Ovary (tissue), 9 donors: ENCODE results near the gene KEAP1. TPM values are rescaled to one million over a fixed set of nuclear protein-coding genes. Genes with fewer than 3 reads are reported as not detected.
"Not testable (repeated sequence)": the region's sequence is repeated elsewhere in the genome, so short reads cannot be mapped to it uniquely, and the experiment has no call there.

Experiments used
- DNase-seq, 5 donors: peaks; one replicate each; pipeline ENCODE4 v3.0.0-alpha.2; 2019 to 2020
- H3K27ac ChIP-seq, 2 donors: fragments of 200-600 bp; one replicate each; pipeline versions ENCODE4 v1.5.1 to v1.8.0; 2019 to 2022
- H3K27me3 ChIP-seq: fragments of 200-600 bp; one replicate; pipeline ENCODE4 v1.8.0; 2022
- H3K36me3 ChIP-seq: fragments of 200-600 bp; sonication (generic); one replicate; pipeline ENCODE4 v1.5.1; 2019
- H3K4me1 ChIP-seq: one replicate; pipeline ENCODE4 v1.8.1; 2013; ENCODE audit warnings: mild to moderate bottlenecking, moderate library complexity; ENCODE audit not compliant: insufficient read depth
- H3K4me3 ChIP-seq: fragments of 200-600 bp; sonication (generic); one replicate; pipeline ENCODE4 v1.5.1; 2017
- H3K9me3 ChIP-seq, 2 donors: fragments of 200-600 bp in 1 of 2; sonication (generic) in 1 of 2; one replicate each; pipeline versions ENCODE4 v1.5.1 to v1.8.1; 2013 to 2019; ENCODE audit warnings: mild to moderate bottlenecking in 1 of 2, moderate library complexity in 1 of 2
- EP300 ChIP-seq: sonication (generic); formaldehyde crosslinking; IDR thresholded peaks from one replicate; pipeline ENCODE4 v1.6.1; 2017; ENCODE audit warnings: antibody characterized with exemption
- POLR2A ChIP-seq: fragments of 450-650 bp; IDR thresholded peaks from one replicate; pipeline ENCODE4 v1.6.1; 2017; ENCODE audit warnings: antibody characterized with exemption, mild to moderate bottlenecking, moderate library complexity
- WGBS, 3 donors: extraction: QIAGEN DNeasy Blood & Tissue Kit in 1 of 3; methylation state at CpG; one replicate each; pipeline versions ENCODE4 v1.1.5 to v1.1.7; 2013 to 2017; 5-methylcytosine and 5-hydroxymethylcytosine counted together
- intact Hi-C, 4 donors: fragments of 100-400 bp; cut with DNase I; formaldehyde crosslinking; loops; one replicate each; pipeline versions ENCODE4 v1.11.0 to v1.15.1; 2022 to 2023
- polyA plus RNA-seq, 2 donors: library from polyadenylated mRNA; stranded (reverse); fragments of 200-250 nt in 1 of 2; fragments of 350-450 nt in 1 of 2; fragmentation: Illumina TruSeq in 1 of 2; extraction: RNeasy Lipid Tissue Mini Kit (QIAGEN cat#74804) in 1 of 2; gene quantifications; one replicate each; pipeline ENCODE4 v1.2.3, GENCODE V29; 2013 to 2014
- total RNA-seq, 7 donors: library from RNA; depleted of rRNA in 2 of 7; stranded (reverse); fragments of >200 nt in 2 of 7; fragmentation: NEBNext Ultra II Directional in 3 of 7; extraction: Animal tissue kit (Norgen Biotek cat#: 25700) in 3 of 7; gene quantifications; one replicate each; pipeline versions ENCODE4 v1.1.0 to v1.2.4, GENCODE V29; 2016 to 2023
- TF ChIP-seq, protein P1 (sequence below), 3 donors: fragments of 450-650 bp in 2 of 3; fragments of 200-600 bp in 1 of 3; IDR thresholded peaks; one replicate each; pipeline versions ENCODE4 v1.5.1 to v1.8.0; 2016 to 2022; ENCODE audit warnings: antibody characterized with exemption in 3 of 3, mild to moderate bottlenecking in 1 of 3
- donor health status: DM: no; HTN: no; CAD: no; lungs with moderate emphysema.
- donor health status: DM: no; HTN: no; CAD: no.
- donor health status: Bipolar disorder and iron deficiency.
- donor health status: DM: yes; HTN: yes; CAD: no.
- donor health status: DM: no; HTN: no; CAD: no.
- donor health status: DM: yes; HTN: yes; CAD: no.

Gene KEAP1
- total and polyA plus RNA-seq, 9 donors = 29.6 to 61.7 (median 42.2) TPM

DNA sequence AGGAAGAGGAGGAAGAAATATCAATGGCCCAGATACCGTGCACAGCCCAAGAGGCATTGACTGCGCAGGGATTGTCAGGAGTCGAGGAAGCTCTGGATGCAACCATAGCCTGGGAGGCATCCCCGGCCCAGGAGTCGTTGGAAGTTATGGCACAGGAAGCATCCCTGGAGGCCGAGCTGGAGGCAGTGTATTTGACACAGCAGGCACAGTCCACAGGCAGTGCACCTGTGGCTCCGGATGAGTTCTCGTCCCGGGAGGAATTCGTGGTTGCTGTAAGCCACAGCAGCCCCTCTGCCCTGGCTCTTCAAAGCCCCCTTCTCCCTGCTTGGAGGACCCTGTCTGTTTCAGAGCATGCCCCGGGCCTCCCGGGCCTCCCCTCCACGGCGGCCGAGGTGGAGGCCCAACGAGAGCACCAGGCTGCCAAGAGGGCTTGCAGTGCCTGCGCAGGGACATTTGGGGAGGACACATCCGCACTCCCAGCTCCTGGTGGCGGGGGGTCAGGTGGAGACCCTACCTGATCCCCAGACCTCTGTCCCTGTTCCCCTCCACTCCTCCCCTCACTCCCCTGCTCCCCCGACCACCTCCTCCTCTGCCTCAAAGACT lies 36.0 kb downstream of the KEAP1 start:
- Histone ChIP-seq H3K4me3 (no peak overlapping the region), H3K27me3 (no peaks in the 10 kb centered on the region), H3K36me3 (no peaks in the 10 kb centered on the region), H3K9me3 (no peaks in the 10 kb centered on the region), H3K4me1 (no peaks in the 10 kb centered on the region), H3K27ac (no peak overlapping the region)
- 86 to 88% (median 88%) methylated on average over 14 to 20 of the region's 20 CpGs for WGBS, 3 donors
- no peak for DNase-seq
- TF ChIP-seq, protein P1, sequence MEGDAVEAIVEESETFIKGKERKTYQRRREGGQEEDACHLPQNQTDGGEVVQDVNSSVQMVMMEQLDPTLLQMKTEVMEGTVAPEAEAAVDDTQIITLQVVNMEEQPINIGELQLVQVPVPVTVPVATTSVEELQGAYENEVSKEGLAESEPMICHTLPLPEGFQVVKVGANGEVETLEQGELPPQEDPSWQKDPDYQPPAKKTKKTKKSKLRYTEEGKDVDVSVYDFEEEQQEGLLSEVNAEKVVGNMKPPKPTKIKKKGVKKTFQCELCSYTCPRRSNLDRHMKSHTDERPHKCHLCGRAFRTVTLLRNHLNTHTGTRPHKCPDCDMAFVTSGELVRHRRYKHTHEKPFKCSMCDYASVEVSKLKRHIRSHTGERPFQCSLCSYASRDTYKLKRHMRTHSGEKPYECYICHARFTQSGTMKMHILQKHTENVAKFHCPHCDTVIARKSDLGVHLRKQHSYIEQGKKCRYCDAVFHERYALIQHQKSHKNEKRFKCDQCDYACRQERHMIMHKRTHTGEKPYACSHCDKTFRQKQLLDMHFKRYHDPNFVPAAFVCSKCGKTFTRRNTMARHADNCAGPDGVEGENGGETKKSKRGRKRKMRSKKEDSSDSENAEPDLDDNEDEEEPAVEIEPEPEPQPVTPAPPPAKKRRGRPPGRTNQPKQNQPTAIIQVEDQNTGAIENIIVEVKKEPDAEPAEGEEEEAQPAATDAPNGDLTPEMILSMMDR (IDR thresholded peaks at IDR 0.05) = no peak
- no peak for TF ChIP-seq POLR2A
- TF ChIP-seq EP300 = no peak
- intact Hi-C loops = no loop called here

DNA sequence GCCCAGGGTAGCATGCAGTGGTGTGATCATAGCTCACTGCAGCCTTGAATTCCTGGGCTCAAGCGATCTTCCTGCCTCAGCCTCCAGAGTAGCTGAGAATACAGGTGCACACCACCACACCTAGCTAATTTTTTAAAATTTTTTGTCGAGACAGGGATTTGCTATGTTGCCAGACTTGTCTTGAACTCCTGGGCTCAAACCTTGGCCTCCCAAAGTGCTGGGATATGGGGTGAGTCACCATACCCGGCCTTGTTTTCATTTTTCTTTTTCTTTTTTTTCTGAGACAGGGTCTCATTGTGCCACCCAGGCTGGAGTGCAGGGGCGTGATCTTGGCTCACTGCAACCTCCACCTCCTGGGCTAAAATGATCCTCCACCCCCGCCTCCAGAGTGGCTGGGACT lies 38.7 kb downstream of the KEAP1 start:
- WGBS, 3 donors = 71 to 82% (median 78%) methylated on average over 5 of the region's 5 CpGs
- no peak for TF ChIP-seq EP300
- TF ChIP-seq POLR2A = no peak
- TF ChIP-seq, protein P1 (IDR thresholded peaks at IDR 0.05) = no peak

DNA sequence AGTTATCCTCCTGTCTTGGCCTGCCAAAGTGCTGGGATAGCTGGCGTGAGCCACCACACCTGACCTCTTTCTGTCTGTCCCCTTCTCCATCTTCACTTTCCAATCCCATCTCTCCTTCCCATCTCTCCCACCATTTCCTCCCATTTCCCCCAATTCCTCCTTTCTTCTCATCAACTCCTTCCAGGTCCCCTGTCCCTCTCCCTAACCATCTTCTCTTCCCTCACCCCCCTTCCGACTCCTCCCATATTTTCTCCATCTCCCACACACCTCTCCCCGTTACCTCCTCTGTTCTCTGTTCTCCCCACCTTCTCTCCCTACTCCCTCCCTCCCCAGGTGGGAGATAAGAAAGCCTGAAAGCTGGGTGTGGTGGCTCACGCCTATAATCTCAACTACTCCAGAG lies 40.6 kb downstream of the KEAP1 start:
- H3K27ac ChIP-seq = no peak overlapping the region
- 85 to 90% (median 86%) methylated on average over 4 of the region's 4 CpGs for WGBS, 3 donors
- no peak for DNase-seq
- no peaks in the 10 kb centered on the region for H3K9me3 ChIP-seq
- intact Hi-C loops = no loop called here
- TF ChIP-seq, protein P1 (IDR thresholded peaks at IDR 0.05) = no peak
- TF ChIP-seq POLR2A (no peak), EP300 (no peak)
- no peaks in the 10 kb centered on the region for H3K36me3 ChIP-seq
- H3K27me3 ChIP-seq = no peaks in the 10 kb centered on the region
- no peak overlapping the region for H3K4me3 ChIP-seq
- H3K4me1 ChIP-seq = peaks cover 4% of the 10 kb centered on the region

More for the DNA sequence above, 38.7 kb downstream of the KEAP1 start:
- H3K36me3 ChIP-seq = no peaks in the 10 kb centered on the region
- no peak for DNase-seq
- intact Hi-C loops = no loop called here
- H3K4me3 ChIP-seq = no peak overlapping the region
- no peak overlapping the region for H3K27ac ChIP-seq
- no peaks in the 10 kb centered on the region for H3K9me3 ChIP-seq
- H3K4me1 ChIP-seq = peaks cover 4% of the 10 kb centered on the region
- no peaks in the 10 kb centered on the region for H3K27me3 ChIP-seq

DNA sequence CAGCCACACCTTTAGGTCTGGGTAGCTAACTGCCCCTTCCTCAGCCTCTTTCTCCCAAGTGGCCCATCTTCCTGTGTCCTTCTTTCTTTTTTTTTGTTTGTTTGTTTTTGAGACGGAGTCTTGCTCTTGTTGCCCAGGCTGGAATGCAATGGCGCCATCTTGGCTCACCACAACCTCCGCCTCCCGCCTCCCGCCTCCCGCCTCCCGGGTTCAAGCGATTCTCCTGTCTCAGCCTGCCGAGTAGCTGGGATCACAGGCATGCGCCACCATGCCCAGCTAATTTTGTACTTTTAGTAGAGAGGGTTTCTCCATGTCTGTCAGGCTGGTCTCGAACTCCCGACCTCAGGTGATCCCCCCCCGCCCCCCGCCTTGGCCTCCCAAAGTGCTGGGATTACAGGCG lies 41.1 kb downstream of the KEAP1 start:
- WGBS, 3 donors = 83 to 90% (median 85%) methylated on average over 15 of the region's 15 CpGs
- H3K27ac ChIP-seq, H3K36me3 ChIP-seq, H3K9me3 ChIP-seq, H3K4me3 ChIP-seq, intact Hi-C loops, H3K4me1 ChIP-seq, H3K27me3 ChIP-seq: not testable (repeated sequence)
- peak in 2 of 5 donors; percentile 43 to 46 for DNase-seq

DNA sequence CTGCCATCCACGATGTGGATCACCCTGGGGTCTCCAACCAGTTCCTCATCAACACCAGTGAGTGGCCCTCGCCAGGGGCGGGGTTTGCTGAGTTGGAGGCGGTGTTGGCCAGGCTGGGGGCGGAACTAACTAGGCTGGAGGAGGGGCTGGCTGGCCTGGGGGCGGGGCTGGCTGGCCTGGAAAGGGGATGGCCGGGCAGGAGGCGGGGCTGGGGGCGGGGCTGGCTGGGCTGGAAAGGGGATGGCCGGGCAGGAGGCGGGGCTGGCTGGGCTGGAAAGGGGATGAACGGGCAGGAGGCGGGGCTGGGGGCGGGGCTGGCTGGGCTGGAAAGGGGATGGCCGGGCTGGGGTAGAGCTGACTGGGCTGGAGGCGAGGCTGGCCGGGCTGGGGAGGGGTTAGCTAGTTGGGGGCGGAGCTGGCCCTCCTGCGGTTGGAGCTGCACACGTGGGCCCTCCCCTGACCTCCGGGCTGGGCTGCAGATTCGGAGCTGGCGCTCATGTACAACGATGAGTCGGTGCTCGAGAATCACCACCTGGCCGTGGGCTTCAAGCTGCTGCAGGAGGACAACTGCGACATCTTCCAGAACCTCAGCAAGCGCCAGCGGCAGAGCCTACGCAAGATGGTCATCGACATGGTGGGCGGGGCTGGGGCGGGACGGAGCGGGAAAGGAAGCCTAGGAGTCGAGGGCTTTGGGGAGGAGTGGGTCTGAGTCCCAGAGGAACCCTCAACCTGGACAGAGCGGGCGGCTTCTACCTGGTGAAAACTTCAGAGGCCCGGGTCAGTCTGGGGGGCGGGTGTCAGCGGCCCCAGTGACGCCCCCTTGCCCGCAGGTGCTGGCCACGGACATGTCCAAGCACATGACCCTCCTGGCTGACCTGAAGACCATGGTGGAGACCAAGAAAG lies 41.9 kb downstream of the KEAP1 start:
- intact Hi-C loops = no loop called here
- H3K36me3 ChIP-seq = no peaks in the 10 kb centered on the region
- H3K4me3 ChIP-seq = peak overlapping the region; percentile 37
- no peak overlapping the region for H3K27ac ChIP-seq
- TF ChIP-seq EP300 (no peak), POLR2A (no peak)
- TF ChIP-seq, protein P1 (IDR thresholded peaks at IDR 0.05) = no peak
- 2 to 5% (median 5%) methylated on average over 41 to 45 of the region's 45 CpGs for WGBS, 3 donors
- H3K9me3 ChIP-seq = no peaks in the 10 kb centered on the region
- H3K4me1 ChIP-seq = peaks cover 4% of the 10 kb centered on the region
- H3K27me3 ChIP-seq = no peaks in the 10 kb centered on the region
- peak; percentile 94 to 97 (median 97) for DNase-seq
